ENCODE data around the gene ZMIZ1. TPM values are rescaled to one million over a fixed set of nuclear protein-coding genes. Genes with fewer than 3 reads are reported as not detected.

Gene ZMIZ1
- total RNA-seq, 1 donor from 2014 or later, result 46.2 TPM

DNA sequence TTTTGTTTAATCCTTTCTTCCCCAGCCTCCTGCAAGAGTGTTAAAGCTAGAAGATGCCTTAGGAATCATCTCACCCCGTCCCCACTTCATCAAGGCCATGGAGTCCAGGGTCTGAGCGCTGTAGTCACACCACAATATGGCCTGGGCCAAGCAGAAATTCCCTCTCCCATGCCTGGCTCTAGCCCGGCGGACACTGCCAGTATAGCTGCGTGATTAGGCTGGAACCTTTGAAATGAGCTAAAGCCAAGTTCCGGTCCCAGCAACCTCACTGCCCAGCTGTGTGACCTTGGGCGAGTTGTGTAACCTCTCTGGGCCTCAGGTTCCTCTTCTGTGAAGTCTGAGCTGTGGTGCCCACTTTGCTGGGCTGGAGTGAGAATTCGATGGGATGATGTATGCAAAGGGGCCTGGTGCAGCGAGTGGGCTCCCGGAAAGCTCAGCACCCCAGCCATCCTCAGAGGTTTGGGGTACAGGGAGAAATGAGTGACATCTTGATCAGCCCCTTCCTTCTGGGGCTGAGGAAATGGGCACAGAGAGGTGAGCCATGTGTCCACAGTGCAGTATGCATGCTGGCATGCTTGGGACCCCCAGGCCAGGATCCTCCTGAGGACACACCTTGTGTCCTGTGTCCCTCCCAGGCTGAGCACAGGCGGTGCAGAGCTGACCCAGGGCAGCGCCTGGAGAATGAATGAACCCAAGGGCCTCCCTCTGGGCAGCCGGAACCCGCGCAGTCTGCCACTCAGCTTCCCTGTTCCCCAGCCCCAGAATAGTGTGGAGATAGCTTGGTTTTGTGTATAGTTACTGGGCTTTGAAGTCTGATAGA is 118.6 kb downstream of the ZMIZ1 start:
- DNase-seq (ENCODE audit: low spot score), result no peak
- Mint-ChIP-seq H3K4me3 (ENCODE audit: unreplicated experiment) (no peak overlapping the region), H3K36me3 (ENCODE audit: low read depth) (peaks cover 6% of the 10 kb centered on the region), H3K27me3 (ENCODE audit: low read depth) (no peaks in the 10 kb centered on the region), H3K9me3 (ENCODE audit: low read depth) (no peaks in the 10 kb centered on the region), H3K4me1 (ENCODE audit: low read depth) (peaks cover 85% of the 10 kb centered on the region), H3K27ac (ENCODE audit: unreplicated experiment) (no peak overlapping the region)
- TF ChIP-seq, protein P1, sequence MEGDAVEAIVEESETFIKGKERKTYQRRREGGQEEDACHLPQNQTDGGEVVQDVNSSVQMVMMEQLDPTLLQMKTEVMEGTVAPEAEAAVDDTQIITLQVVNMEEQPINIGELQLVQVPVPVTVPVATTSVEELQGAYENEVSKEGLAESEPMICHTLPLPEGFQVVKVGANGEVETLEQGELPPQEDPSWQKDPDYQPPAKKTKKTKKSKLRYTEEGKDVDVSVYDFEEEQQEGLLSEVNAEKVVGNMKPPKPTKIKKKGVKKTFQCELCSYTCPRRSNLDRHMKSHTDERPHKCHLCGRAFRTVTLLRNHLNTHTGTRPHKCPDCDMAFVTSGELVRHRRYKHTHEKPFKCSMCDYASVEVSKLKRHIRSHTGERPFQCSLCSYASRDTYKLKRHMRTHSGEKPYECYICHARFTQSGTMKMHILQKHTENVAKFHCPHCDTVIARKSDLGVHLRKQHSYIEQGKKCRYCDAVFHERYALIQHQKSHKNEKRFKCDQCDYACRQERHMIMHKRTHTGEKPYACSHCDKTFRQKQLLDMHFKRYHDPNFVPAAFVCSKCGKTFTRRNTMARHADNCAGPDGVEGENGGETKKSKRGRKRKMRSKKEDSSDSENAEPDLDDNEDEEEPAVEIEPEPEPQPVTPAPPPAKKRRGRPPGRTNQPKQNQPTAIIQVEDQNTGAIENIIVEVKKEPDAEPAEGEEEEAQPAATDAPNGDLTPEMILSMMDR (IDR thresholded peaks at IDR 0.05), result no peak

DNA sequence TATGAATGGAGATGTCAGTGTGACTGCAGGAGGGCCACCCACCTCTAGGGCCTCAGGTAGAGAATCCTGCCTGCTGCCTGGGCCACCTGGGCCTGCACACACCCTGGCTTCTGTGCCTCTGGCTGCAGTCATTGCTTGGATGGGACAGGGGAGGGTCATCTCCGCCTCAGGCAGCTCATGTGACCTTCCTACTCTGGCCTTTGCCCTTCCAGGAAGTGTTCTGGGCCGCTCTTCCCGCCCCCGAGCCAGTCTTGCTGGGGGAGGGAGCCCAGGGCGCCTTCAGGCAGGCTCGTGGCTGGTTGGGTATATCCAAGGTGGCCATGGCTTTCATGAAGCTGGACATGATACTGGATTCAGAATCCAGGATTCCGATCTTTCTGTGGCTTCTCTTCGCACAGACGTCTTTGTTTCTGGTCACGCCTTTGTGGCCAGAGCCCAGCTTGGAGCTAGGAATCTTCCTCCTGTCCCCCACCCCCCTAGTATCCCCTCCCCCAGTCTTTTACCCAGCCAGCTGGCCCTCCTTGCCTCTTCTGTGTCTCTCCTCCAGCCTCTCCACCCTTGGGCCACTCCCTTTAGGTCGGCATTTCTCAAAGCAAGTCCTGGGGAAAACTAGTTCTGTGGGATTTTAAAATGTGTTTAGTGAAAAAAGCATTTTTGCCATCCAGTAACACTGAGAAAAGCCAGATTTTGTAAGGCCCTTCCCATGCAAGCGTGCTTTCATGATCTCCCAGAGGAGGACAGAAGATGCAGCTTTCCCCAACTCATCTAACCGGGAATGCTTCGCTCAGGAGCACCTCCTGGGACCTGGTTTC is 119.6 kb downstream of the ZMIZ1 start:
- DNase-seq (ENCODE audit: low spot score), result no peak
- Mint-ChIP-seq H3K4me1 (ENCODE audit: low read depth) (peaks cover 85% of the 10 kb centered on the region), H3K36me3 (ENCODE audit: low read depth) (peaks cover 4% of the 10 kb centered on the region), H3K27ac (ENCODE audit: unreplicated experiment) (no peak overlapping the region), H3K27me3 (ENCODE audit: low read depth) (no peaks in the 10 kb centered on the region), H3K4me3 (ENCODE audit: unreplicated experiment) (no peak overlapping the region), H3K9me3 (ENCODE audit: low read depth) (no peaks in the 10 kb centered on the region)
- TF ChIP-seq, protein P1 (IDR thresholded peaks at IDR 0.05), result no peak

DNA sequence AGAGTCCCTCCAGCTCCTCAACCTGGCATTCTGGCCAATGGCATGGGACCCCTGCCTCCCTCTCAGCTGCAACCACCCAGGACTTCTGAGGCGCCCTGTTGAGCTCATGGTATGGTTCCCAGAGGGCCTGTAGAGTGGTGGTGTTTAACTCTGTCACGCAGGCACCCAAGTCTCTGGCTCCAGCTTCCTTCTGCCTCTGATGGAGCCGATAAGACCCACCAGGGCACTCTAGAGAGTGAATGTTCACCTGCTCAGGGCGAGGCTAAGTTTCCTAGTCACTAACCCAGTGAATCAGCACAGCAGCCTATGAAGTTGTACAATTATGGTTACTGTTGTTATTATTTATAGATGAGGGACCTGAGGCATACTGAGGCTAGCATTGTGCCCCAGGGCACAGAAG is 120.4 kb downstream of the ZMIZ1 start:
- Mint-ChIP-seq H3K4me3 (ENCODE audit: unreplicated experiment) (no peak overlapping the region), H3K9me3 (ENCODE audit: low read depth) (no peaks in the 10 kb centered on the region), H3K36me3 (ENCODE audit: low read depth) (peaks cover 4% of the 10 kb centered on the region), H3K4me1 (ENCODE audit: low read depth) (peaks cover 83% of the 10 kb centered on the region), H3K27ac (ENCODE audit: unreplicated experiment) (peak overlapping the region; percentile 69), H3K27me3 (ENCODE audit: low read depth) (no peaks in the 10 kb centered on the region)
- no peak for DNase-seq (ENCODE audit: low spot score)
- TF ChIP-seq, protein P1 (IDR thresholded peaks at IDR 0.05), result no peak

DNA sequence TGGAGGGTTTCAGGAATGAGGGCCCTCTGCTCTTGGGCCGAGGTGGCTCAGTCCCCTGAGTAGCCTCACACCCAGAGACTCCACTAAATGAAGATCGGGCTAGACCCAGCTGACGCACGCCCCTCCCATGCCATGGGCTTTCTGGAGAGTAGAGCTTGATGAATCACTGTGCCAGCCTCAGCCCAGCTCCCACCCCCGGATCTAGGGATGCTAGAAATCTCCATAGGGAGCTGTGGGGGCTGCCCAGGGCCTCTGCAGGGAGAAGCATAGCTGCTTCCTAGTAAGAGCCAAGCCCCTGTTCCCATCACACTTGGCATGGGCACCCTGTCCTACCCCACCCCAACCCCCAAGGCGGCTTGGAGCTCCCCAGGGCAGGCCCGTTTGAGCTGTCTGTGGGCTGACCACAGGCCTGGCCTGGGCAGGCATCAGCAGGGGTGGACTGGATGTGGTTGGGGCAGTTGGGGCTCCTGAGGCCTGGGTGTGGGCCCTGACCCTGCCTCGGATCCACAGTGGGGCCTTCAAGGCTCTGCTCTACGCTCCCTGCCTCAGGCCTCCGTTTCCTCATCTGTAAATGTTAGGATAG is 121.2 kb downstream of the ZMIZ1 start:
- H3K4me3 Mint-ChIP-seq (ENCODE audit: unreplicated experiment), result no peak overlapping the region
- H3K27ac Mint-ChIP-seq (ENCODE audit: unreplicated experiment), result peak overlapping the region; percentile 69

More for the DNA sequence above, 121.2 kb downstream of the ZMIZ1 start:
- DNase-seq (ENCODE audit: low spot score), result no peak
- peaks cover 83% of the 10 kb centered on the region for H3K4me1 Mint-ChIP-seq (ENCODE audit: low read depth)
- H3K36me3 Mint-ChIP-seq (ENCODE audit: low read depth), result peaks cover 4% of the 10 kb centered on the region
- TF ChIP-seq, protein P1 (IDR thresholded peaks at IDR 0.05), result no peak
- no peaks in the 10 kb centered on the region for H3K27me3 Mint-ChIP-seq (ENCODE audit: low read depth)
- no peaks in the 10 kb centered on the region for H3K9me3 Mint-ChIP-seq (ENCODE audit: low read depth)
